Skeletal muscle satellite cell (primary cell): ENCODE data around the gene SLC39A5.

Experiments used
- H3K27me3 ChIP-seq: 2 replicates; pipeline ENCODE4 v1.7.0; 2013; ENCODE audit warnings: low read length; ENCODE audit not compliant: control insufficient read depth, insufficient read depth
- H3K36me3 ChIP-seq: 2 replicates; pipeline ENCODE4 v1.7.0; 2013; ENCODE audit warnings: mild to moderate bottlenecking, control low read depth, low read length; ENCODE audit not compliant: insufficient read depth
- H3K4me1 ChIP-seq: 2 replicates; pipeline ENCODE4 v1.7.0; 2013; ENCODE audit warnings: low read length; ENCODE audit not compliant: control insufficient read depth, insufficient read depth
- H3K4me2 ChIP-seq: 2 replicates; pipeline ENCODE4 v1.7.0; 2013; ENCODE audit warnings: mild to moderate bottlenecking, low read length
- H3K4me3 ChIP-seq: 2 replicates; pipeline ENCODE4 v1.7.0; 2013; ENCODE audit warnings: low read length
- H3K9ac ChIP-seq: 2 replicates; pipeline ENCODE4 v1.7.0; 2013; ENCODE audit warnings: mild to moderate bottlenecking, low read depth, low read length, moderate library complexity
- H3K9me3 ChIP-seq: replicated peaks from 2 replicates; pipeline ENCODE4 v1.7.0; 2013; ENCODE audit warnings: mild to moderate bottlenecking, control low read depth, low read length

The SLC39A5 gene

GRCh38 chr12:56197921-56198635, 31.8 kb upstream of the SLC39A5 start:
- Histone ChIP-seq H3K4me2 (no peak overlapping the region), H3K27me3 (no peaks in the 10 kb centered on the region), H3K36me3 (no peaks in the 10 kb centered on the region), H3K9ac (no peak overlapping the region), H3K9me3 (no peaks in the 10 kb centered on the region), H3K4me1 (no peaks in the 10 kb centered on the region), H3K4me3 (no peak overlapping the region)

DNA sequence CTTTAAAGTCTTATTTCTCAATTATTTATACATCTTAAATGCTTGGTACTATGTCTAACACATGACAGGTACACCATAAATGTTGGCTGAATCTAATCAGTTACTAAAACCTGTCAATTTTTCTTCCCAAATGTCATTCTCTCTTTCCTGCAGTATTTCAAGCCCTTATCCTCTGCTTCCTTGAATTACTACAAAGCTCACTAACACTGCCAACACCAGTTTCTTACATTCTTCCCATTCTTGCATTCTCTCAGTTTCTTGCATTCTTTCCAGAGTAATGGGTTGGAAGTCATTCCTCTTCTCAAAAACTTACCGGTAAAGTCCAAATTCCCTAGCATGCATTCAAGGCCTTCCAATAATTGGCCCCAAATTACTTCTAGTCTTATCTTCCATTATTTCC, 31.0 kb upstream of the SLC39A5 start:
- Histone ChIP-seq H3K9ac (no peak overlapping the region), H3K36me3 (peaks cover under 1% of the 10 kb centered on the region), H3K4me3 (no peak overlapping the region), H3K27me3 (no peaks in the 10 kb centered on the region), H3K4me2 (no peak overlapping the region), H3K9me3 (no peaks in the 10 kb centered on the region), H3K4me1 (no peaks in the 10 kb centered on the region)

- Histone ChIP-seq H3K4me2 (no peak overlapping the region), H3K4me3 (no peak overlapping the region), H3K27me3 (no peaks in the 10 kb centered on the region), H3K9me3 (no peaks in the 10 kb centered on the region), H3K4me1 (peaks cover 11% of the 10 kb centered on the region), H3K9ac (no peak overlapping the region), H3K36me3 (peaks cover 35% of the 10 kb centered on the region)
Measured at GRCh38 chr12:56202366-56202765, 27.5 kb upstream of the SLC39A5 start.

DNA sequence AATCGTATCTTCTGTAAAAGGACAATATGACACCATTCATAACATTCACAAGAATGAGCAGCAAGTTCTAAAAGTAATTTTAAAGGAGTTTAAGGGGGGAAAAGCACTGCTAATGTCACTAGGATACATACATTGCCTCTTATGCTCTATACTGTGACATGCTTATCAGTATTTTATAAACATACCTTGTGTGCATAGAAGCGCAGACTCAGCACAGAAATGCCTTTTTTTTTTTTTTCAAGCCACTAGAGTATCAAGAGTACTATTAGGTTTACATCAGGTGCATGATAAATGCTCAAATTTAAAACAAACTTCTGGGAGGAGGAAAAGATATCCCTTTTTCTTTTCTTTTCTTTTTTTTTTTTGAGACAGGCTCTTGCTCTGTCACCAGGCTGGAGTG, 27.0 kb upstream of the SLC39A5 start:
- H3K4me1 ChIP-seq: peaks cover 13% of the 10 kb centered on the region
- H3K4me3 ChIP-seq: no peak overlapping the region
- no peaks in the 10 kb centered on the region for H3K27me3 ChIP-seq
- H3K36me3 ChIP-seq: peaks cover 39% of the 10 kb centered on the region
- H3K9me3 ChIP-seq: no peaks in the 10 kb centered on the region
- H3K4me2 ChIP-seq: no peak overlapping the region
- H3K9ac ChIP-seq: no peak overlapping the region

- H3K9ac ChIP-seq: no peak overlapping the region
- no peaks in the 10 kb centered on the region for H3K27me3 ChIP-seq
- H3K4me1 ChIP-seq: peaks cover 13% of the 10 kb centered on the region
- H3K4me3 ChIP-seq: no peak overlapping the region
- peaks cover 44% of the 10 kb centered on the region for H3K36me3 ChIP-seq
- no peak overlapping the region for H3K4me2 ChIP-seq
- no peaks in the 10 kb centered on the region for H3K9me3 ChIP-seq
Measured at GRCh38 chr12:56204275-56204674, 25.6 kb upstream of the SLC39A5 start.

DNA sequence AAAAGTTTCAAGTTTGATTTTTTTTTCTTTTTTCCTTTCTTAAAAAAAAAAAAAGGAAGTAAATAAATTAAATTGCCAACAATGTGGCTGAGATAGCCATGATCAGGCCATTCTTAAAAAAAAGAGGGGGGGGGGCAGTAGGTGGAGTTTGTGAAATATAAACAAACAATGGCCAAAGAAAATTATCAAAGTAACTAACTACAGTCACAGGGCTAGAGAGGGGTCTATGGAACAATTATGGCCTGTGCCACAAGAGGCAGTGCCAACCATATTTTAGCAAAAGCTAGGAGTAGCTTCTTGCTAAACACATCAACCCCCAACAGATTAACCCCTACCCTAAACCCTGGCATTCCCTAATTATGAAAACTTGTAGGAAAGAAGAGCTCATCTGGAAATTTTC, 24.4 kb upstream of the SLC39A5 start:
- Histone ChIP-seq H3K36me3 (peaks cover 53% of the 10 kb centered on the region), H3K27me3 (no peaks in the 10 kb centered on the region), H3K9ac (no peak overlapping the region), H3K9me3 (no peaks in the 10 kb centered on the region), H3K4me3 (no peak overlapping the region), H3K4me1 (peaks cover 13% of the 10 kb centered on the region), H3K4me2 (no peak overlapping the region)

DNA sequence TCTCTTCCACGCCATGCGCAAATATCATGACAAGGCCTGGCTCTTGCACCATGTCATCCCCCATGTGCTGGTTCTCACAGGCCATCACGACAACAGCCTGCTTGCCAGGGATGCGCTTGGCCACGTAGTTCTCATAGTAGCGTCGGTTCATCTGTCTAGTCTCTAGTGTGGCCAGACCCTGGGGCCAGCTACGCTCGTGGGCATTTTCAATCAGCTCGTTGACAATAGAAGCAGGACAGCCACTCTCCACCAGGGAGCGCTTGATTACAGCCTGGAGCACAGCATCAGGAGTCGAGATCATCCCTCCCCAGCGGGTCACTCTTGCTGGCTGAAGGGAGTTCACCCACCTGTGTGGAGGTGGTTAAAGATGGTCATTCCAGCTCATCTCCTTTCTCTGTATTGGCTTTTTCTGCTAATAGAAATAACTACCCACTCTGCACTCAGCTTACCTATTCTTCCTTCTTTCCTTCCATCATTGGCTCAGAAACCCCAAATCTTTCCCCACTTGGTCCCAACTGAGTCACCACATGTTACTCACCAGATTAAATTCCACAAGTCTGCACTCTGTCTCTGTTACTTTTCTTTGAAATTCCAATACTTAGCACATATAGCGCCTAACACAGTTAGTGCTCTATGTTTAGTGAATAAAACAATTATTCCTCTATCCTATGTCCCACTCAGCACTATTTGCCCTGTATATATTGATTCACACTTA, 23.2 kb upstream of the SLC39A5 start:
- Histone ChIP-seq H3K27me3 (no peaks in the 10 kb centered on the region), H3K4me2 (no peak overlapping the region), H3K9ac (no peak overlapping the region), H3K4me3 (no peak overlapping the region), H3K9me3 (no peaks in the 10 kb centered on the region), H3K36me3 (peaks cover 59% of the 10 kb centered on the region), H3K4me1 (peaks cover 13% of the 10 kb centered on the region)

GRCh38 chr12:56208006-56208405, 21.8 kb upstream of the SLC39A5 start:
- H3K9me3 ChIP-seq: no peaks in the 10 kb centered on the region
- peaks cover 13% of the 10 kb centered on the region for H3K4me1 ChIP-seq
- H3K9ac ChIP-seq: no peak overlapping the region
- no peak overlapping the region for H3K4me2 ChIP-seq
- no peak overlapping the region for H3K4me3 ChIP-seq
- H3K27me3 ChIP-seq: no peaks in the 10 kb centered on the region
- peaks cover 70% of the 10 kb centered on the region for H3K36me3 ChIP-seq

GRCh38 chr12:56212361-56212760, 17.5 kb upstream of the SLC39A5 start:
- H3K27me3 ChIP-seq: no peaks in the 10 kb centered on the region
- H3K9ac ChIP-seq: no peak overlapping the region
- no peak overlapping the region for H3K4me2 ChIP-seq
- H3K36me3 ChIP-seq: peaks cover 63% of the 10 kb centered on the region
- H3K4me1 ChIP-seq: peaks cover 2% of the 10 kb centered on the region
- no peak overlapping the region for H3K4me3 ChIP-seq
- H3K9me3 ChIP-seq: no peaks in the 10 kb centered on the region

DNA sequence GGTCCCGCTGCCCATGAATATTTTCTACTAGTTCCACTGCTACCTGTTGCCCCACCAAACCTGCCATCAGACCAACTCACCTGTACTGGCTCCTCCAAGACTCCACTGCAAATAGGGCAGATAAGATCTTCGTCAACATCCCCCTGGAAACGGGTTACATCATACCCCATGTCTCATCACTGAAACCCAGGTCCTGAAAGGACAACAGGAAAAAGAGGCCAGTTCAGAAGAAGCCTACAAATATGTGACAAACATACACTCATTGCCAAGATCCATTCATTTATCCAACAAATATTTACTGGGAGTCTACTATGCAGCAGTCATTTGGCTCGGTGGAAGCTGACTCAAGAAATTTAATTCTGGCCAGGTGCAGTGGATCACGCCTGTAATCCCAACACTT, 16.0 kb upstream of the SLC39A5 start:
- H3K9me3 ChIP-seq: no peaks in the 10 kb centered on the region
- no peaks in the 10 kb centered on the region for H3K4me1 ChIP-seq
- H3K4me2 ChIP-seq: no peak overlapping the region
- no peak overlapping the region for H3K9ac ChIP-seq
- H3K4me3 ChIP-seq: no peak overlapping the region
- H3K36me3 ChIP-seq: peaks cover 53% of the 10 kb centered on the region
- no peaks in the 10 kb centered on the region for H3K27me3 ChIP-seq

DNA sequence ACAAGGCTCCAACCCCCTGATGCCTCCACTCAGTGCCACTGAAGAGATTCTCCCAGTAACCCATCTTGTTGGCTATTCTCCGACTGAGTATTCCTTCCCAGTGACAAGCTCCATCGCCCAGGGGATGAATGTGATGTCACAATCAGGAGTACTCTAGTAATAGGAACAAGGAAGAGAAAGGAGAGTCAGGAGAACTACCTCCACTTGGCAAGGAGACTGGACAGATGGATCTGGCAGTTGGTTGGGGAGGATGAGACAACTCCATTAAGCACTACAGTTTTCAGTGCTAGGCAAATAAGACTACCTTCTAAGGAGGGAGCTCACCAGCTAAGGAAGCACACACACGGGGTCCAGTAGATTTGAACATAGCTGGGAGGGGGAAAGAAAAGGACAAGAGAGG, 13.4 kb upstream of the SLC39A5 start:
- peaks cover 39% of the 10 kb centered on the region for H3K36me3 ChIP-seq
- peaks cover 3% of the 10 kb centered on the region for H3K4me1 ChIP-seq
- no peak overlapping the region for H3K4me2 ChIP-seq
- no peak overlapping the region for H3K4me3 ChIP-seq
- H3K9me3 ChIP-seq: no peaks in the 10 kb centered on the region
- no peak overlapping the region for H3K9ac ChIP-seq
- no peaks in the 10 kb centered on the region for H3K27me3 ChIP-seq

DNA sequence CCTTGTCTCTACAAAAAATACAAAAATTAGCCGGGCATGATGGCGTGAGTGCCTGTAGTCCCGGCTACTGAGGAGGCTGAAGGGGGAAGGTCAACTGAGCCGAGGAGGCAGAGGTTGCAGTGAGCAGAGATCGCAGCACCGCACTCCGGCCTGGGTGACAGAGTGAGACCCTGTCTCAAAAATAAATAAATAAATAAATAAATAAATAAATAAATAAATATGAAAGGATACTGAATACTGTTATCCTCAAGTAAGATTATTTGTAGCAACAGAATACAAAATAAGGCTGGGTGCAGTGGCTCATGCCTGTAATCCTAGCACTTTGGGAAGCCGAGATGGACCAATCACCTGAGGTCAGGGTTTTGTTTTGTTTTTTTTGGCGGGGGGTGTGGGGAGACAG, 10.0 kb upstream of the SLC39A5 start:
- no peak overlapping the region for H3K9ac ChIP-seq
- H3K4me1 ChIP-seq: peaks cover 20% of the 10 kb centered on the region
- peaks cover 13% of the 10 kb centered on the region for H3K36me3 ChIP-seq
- peak overlapping the region; percentile 38 for H3K4me2 ChIP-seq
- no peak overlapping the region for H3K4me3 ChIP-seq
- H3K9me3 ChIP-seq: no peaks in the 10 kb centered on the region
- H3K27me3 ChIP-seq: no peaks in the 10 kb centered on the region
